Measurements from ENCODE around the gene GRIA4. TPM values are rescaled to one million over a fixed set of nuclear protein-coding genes. Genes with fewer than 3 reads are reported as not detected.

The GRIA4 gene
- total and polyA plus RNA-seq, 7 donors, result 0.03 to 0.17 (median 0.06) TPM; not detected in 4

GRCh38 chr11:105723269-105723668 lies 113.4 kb downstream of the GRIA4 start:
- Histone ChIP-seq H3K36me3 (ENCODE audit: insufficient read depth in 1 of 2, low read depth in 1 of 2) (no peaks in the 10 kb centered on the region), H3K4me3 (no peak overlapping the region), H3K27ac (no peak overlapping the region), H3K27me3 (ENCODE audit: insufficient read depth in 3 of 3, low read length in 2 of 3) (no peaks in the 10 kb centered on the region), H3K9me3 (no peaks in the 10 kb centered on the region), H3K4me1 (no peaks in the 10 kb centered on the region)
- ATAC-seq, result no peak
- DNase-seq, result no peak
- intact Hi-C loops (cut with DNase I), result no loop called here
- no peak for TF ChIP-seq CTCF (IDR thresholded peaks at IDR 0.05)
- WGBS, 3 donors, result 86 to 91% (median 86%) methylated on average over 3 of the region's 3 CpGs

GRCh38 chr11:105732611-105733010 lies 122.7 kb downstream of the GRIA4 start:
- H3K9me3 ChIP-seq, result peaks cover 7% of the 10 kb centered on the region
- ATAC-seq (no peak), DNase-seq (no peak)
- no peak overlapping the region for H3K4me3 ChIP-seq
- no peak overlapping the region for H3K27ac ChIP-seq
- no peaks in the 10 kb centered on the region for H3K36me3 ChIP-seq (ENCODE audit: insufficient read depth in 1 of 2, low read depth in 1 of 2)
- intact Hi-C loops (cut with DNase I), result no loop called here
- H3K27me3 ChIP-seq (ENCODE audit: insufficient read depth in 3 of 3, low read length in 2 of 3), result no peaks in the 10 kb centered on the region
- no peaks in the 10 kb centered on the region for H3K4me1 ChIP-seq
- no peak for TF ChIP-seq CTCF (IDR thresholded peaks at IDR 0.05)
- 33 to 58% (median 41%) methylated on average over 3 of the region's 3 CpGs for WGBS, 3 donors

GRCh38 chr11:105734426-105734825 lies 124.6 kb downstream of the GRIA4 start:
- H3K4me3 ChIP-seq, result no peak overlapping the region
- WGBS, 3 donors, result 62 to 73% (median 70%) methylated on average over 1 of the region's 1 CpG
- H3K27ac ChIP-seq, result no peak overlapping the region
- intact Hi-C loops (cut with DNase I), result no loop called here
- H3K9me3 ChIP-seq, result peaks cover 7% of the 10 kb centered on the region
- H3K4me1 ChIP-seq, result no peaks in the 10 kb centered on the region
- TF ChIP-seq CTCF (IDR thresholded peaks at IDR 0.05), result no peak
- DNase-seq, result no peak
- ATAC-seq, result no peak
- H3K27me3 ChIP-seq (ENCODE audit: insufficient read depth in 3 of 3, low read length in 2 of 3), result no peaks in the 10 kb centered on the region
- H3K36me3 ChIP-seq (ENCODE audit: insufficient read depth in 1 of 2, low read depth in 1 of 2), result no peaks in the 10 kb centered on the region

GRCh38 chr11:105738251-105738650 lies 128.4 kb downstream of the GRIA4 start:
- no peak for DNase-seq

More at GRCh38 chr11:105738251-105738650, 128.4 kb downstream of the GRIA4 start:
- intact Hi-C loops (cut with DNase I), result no loop called here
- TF ChIP-seq CTCF (IDR thresholded peaks at IDR 0.05), result no peak
- 74 to 94% (median 86%) methylated on average over 1 of the region's 1 CpG for WGBS, 3 donors
- no peak for ATAC-seq
- no peak overlapping the region for H3K4me3 ChIP-seq
- no peaks in the 10 kb centered on the region for H3K9me3 ChIP-seq
- no peaks in the 10 kb centered on the region for H3K27me3 ChIP-seq (ENCODE audit: insufficient read depth in 3 of 3, low read length in 2 of 3)
- no peaks in the 10 kb centered on the region for H3K4me1 ChIP-seq
- H3K27ac ChIP-seq, result no peak overlapping the region
- no peaks in the 10 kb centered on the region for H3K36me3 ChIP-seq (ENCODE audit: insufficient read depth in 1 of 2, low read depth in 1 of 2)

Data from psoas muscle (tissue), 8 donors.